ENCODE data around the gene SNX33. TPM values are rescaled to one million over a fixed set of nuclear protein-coding genes. Genes with fewer than 3 reads are reported as not detected.

SNX33 gene
- total RNA-seq, 4 donors from 2014 or later, result 19.9 to 43.8 (median 32.5) TPM

DNA sequence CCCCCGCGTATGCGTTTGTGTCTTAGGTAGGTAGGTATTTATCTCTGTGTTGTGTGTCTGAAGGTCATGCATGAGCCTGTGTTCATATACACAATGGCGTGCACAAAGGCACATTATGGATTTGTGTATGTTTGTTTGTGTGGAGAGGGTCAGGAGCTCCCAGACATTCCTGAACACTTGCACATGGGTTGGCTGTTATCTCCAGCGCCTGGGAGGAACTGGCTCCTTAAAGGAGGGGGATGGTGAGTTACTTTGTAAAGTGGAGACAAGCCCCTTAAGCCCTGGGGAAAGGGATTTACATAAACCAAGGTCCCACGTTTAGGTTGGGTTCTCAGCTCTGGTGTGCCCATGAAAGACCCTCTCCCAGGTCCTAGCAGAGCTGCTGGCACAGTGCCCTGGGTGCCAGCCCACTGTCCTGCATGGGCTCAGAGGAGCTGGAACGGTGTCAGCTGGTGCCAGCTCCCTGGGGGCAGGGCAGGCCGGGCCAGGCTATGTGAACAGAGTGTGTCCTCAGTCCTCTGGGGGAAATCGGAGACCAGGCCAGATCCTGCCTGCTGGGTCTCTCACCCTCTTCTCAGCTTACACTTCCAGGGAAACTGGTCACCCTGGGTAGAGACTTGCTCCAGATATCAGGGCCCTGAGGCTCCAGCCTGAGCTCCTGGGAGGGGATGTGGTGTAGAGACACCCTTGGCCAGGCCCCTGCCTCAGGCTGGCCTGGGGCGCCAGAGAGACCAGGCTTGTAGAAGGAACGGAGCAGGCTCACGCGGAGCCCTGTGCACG lies 25.1 kb downstream of the SNX33 start:
- DNase-seq (ENCODE audit: low spot score), result no peak
- ATAC-seq (ENCODE audit: low FRiP score), result peak; percentile 42
- TF ChIP-seq CTCF (IDR thresholded peaks at IDR 0.05), result no peak

DNA sequence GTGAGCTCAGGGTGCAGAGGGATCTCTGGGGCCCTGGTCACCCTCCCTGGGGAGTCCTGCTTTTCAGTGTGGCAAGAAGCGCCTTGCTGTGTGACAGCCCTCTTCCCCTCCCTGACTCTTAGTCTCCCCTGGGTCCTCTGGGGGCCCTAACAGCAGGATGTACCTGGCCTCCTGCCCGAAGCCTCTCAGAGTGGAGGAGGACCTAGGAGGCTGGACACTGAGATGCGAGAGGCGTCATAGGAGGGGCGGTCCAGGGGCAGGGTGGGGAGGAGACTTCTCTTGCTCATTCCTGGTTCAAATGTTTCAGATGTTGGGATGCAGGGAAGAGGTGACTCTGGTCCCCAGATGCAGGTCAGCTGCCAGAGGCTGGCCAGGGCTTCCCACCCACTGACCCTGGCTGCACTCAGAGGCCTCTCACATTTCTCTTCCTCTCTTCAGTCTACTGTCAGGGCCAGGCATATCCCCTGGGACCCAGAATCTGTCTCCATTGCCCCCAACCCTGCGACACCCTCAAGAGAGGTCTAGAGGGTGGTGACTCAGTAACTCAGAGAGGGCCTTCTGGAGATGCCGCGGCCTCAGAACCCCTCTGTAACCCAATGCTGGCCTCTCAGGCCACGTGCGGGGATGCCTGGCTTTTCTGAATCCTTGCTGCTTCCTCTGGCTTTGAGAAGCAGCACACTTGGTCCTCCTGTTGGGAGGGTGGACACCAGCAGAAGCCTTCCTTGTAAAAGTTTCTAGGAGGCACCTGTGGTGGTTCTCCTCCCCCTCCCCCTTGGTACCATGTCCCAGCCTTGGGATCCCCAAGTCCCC lies 25.9 kb downstream of the SNX33 start:
- ATAC-seq (ENCODE audit: low FRiP score) (peak; percentile 68), DNase-seq (ENCODE audit: low spot score) (peak; percentile 53)
- no peak for TF ChIP-seq CTCF (IDR thresholded peaks at IDR 0.05)

- no peak for TF ChIP-seq CTCF (IDR thresholded peaks at IDR 0.05)
- DNase-seq (ENCODE audit: low spot score) (no peak), ATAC-seq (ENCODE audit: low FRiP score) (no peak)
These were observed 26.7 kb downstream of the SNX33 start for GRCh38 chr15:75674366-75674765.

DNA sequence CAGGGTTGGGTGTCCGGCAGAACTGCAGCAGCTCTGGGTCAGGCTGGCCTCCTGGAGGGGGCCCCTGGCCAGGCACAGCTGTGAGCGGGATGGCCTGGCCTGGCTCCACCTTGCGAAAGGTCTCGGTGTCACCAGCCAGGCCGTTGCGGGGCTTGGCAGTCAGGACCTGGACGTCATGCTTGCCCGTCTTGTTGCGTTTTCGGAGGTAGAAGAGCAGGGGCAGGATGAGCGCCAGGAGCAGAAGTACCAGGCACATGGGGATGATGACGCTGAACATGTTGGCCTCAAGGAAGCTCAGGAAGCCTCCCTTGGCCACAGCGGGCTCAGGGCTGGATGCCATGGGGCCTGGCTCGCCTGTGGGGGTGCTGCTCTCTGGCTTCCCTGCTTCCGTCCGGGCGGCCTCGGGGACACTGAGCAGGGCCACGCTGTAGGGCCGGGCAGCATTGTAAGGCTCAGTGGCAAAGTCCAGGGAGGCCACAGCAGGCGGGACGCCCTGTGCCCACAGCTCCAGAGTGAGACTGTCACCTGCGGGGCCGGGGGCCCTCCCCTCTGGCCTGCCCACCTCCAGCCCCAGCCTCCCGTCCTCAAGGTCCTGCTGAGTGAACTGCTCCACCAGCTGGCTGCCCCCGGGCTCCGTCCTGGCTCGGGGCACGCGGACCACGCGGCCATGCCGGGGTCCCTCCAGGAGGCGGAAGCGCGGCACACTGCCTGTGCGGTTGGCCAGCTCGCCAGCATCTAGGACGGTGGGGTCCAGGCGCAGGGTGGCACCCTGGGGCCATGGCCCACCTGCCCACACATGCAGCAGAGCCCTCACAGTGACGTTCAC lies 28.1 kb downstream of the SNX33 start:
- no peak for TF ChIP-seq CTCF (IDR thresholded peaks at IDR 0.05)
- ATAC-seq (ENCODE audit: low FRiP score), result no peak
- DNase-seq (ENCODE audit: low spot score), result no peak

- no peak for ATAC-seq (ENCODE audit: low FRiP score)
- no peak for DNase-seq (ENCODE audit: low spot score)
- TF ChIP-seq CTCF (IDR thresholded peaks at IDR 0.05), result no peak
These were observed 29.2 kb downstream of the SNX33 start for GRCh38 chr15:75676688-75677464.
